Activated B cell treated with CpG ODN at 0.5 μM for 24 hours (primary cell): ENCODE measurements around the gene FMO2. TPM values are rescaled to one million over a fixed set of nuclear protein-coding genes. Genes with fewer than 3 reads are reported as not detected.

Experiments used
- ATAC-seq: fragments of 200-7000 bp; cut with Tn5 transposase; one replicate; pipeline ENCODE4 v1.10.0; 2021; ENCODE audit warnings: low read depth, mild to moderate bottlenecking, moderate library complexity
- CTCF ChIA-PET: fragments of 350-600 bp; sonication (Branson Sonifier 250); formaldehyde crosslinking; loops from one replicate; lab custom pipeline; 2021; ENCODE audit warnings: antibody characterized with exemption; lab: Charles Lee
- POLR2A ChIA-PET: fragments of 350-600 bp; sonication (Branson Sonifier 250); formaldehyde crosslinking; loops from one replicate; lab custom pipeline; 2021; ENCODE audit warnings: antibody characterized with exemption; lab: Charles Lee
- DNase-seq: peaks from one replicate; pipeline ENCODE4 v3.0.0; 2022
- H3K27ac Mint-ChIP-seq: one replicate; pipeline ENCODE4 v1.8.0; 2020; ENCODE audit warnings: mixed read lengths
- H3K27me3 Mint-ChIP-seq: one replicate; pipeline ENCODE4 v1.8.0; 2021; ENCODE audit warnings: mixed read lengths
- H3K36me3 Mint-ChIP-seq: one replicate; pipeline ENCODE4 v1.8.0; 2021; ENCODE audit warnings: low read depth, mixed read lengths
- H3K4me1 Mint-ChIP-seq: one replicate; pipeline ENCODE4 v1.8.0; 2021; ENCODE audit warnings: mixed read lengths
- H3K4me3 Mint-ChIP-seq: one replicate; pipeline ENCODE4 v1.8.0; 2020; ENCODE audit warnings: mild to moderate bottlenecking, mixed read lengths
- H3K9me3 Mint-ChIP-seq: one replicate; pipeline ENCODE4 v1.8.0; 2020; ENCODE audit warnings: mixed read lengths
- intact Hi-C: fragments of 100-400 bp; cut with micrococcal nuclease; formaldehyde crosslinking; loops from one replicate; pipeline ENCODE4 v1.15.1; 2024
- total RNA-seq: library from RNA; stranded (reverse); gene quantifications from 2 replicates; pipeline ENCODE4 v1.2.3, GENCODE V29; 2022
- TF ChIP-seq, protein P1 (sequence below): fragments of 200-600 bp; IDR thresholded peaks from one replicate; pipeline ENCODE4 v1.8.0; 2022; ENCODE audit warnings: antibody characterized with exemption, mild to moderate bottlenecking

Gene FMO2
- total RNA-seq, 1 donor from 2014 or later: not detected

DNA sequence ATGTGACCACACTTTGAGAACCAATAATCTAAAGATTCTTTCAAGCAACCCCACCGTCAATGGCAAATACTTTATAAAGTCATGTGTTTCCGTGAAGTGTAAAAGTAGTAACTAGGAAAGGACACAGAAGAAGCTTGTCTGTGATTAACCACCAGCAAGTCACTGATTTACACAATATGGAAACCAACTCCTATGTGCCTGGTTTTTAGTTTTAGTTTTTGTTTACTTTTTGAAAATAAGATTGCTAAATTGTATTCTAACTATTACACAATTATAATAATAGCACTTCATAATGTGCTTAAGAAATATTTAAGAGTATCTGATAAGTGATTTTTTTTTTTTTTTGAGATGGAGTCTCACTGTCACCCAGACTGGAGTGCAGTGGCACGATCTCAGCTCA is 13.0 kb downstream of the FMO2 start:
- intact Hi-C loops: no loop called here
- ATAC-seq (no peak), DNase-seq (no peak)
- CTCF ChIA-PET: no interaction called here
- H3K9me3 Mint-ChIP-seq: no peaks in the 10 kb centered on the region
- H3K4me1 Mint-ChIP-seq: no peaks in the 10 kb centered on the region
- no peak overlapping the region for H3K27ac Mint-ChIP-seq
- POLR2A ChIA-PET: no interaction called here
- TF ChIP-seq, protein P1, sequence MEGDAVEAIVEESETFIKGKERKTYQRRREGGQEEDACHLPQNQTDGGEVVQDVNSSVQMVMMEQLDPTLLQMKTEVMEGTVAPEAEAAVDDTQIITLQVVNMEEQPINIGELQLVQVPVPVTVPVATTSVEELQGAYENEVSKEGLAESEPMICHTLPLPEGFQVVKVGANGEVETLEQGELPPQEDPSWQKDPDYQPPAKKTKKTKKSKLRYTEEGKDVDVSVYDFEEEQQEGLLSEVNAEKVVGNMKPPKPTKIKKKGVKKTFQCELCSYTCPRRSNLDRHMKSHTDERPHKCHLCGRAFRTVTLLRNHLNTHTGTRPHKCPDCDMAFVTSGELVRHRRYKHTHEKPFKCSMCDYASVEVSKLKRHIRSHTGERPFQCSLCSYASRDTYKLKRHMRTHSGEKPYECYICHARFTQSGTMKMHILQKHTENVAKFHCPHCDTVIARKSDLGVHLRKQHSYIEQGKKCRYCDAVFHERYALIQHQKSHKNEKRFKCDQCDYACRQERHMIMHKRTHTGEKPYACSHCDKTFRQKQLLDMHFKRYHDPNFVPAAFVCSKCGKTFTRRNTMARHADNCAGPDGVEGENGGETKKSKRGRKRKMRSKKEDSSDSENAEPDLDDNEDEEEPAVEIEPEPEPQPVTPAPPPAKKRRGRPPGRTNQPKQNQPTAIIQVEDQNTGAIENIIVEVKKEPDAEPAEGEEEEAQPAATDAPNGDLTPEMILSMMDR: no peak
- no peaks in the 10 kb centered on the region for H3K36me3 Mint-ChIP-seq
- H3K4me3 Mint-ChIP-seq: no peak overlapping the region
- H3K27me3 Mint-ChIP-seq: peaks cover 3% of the 10 kb centered on the region

DNA sequence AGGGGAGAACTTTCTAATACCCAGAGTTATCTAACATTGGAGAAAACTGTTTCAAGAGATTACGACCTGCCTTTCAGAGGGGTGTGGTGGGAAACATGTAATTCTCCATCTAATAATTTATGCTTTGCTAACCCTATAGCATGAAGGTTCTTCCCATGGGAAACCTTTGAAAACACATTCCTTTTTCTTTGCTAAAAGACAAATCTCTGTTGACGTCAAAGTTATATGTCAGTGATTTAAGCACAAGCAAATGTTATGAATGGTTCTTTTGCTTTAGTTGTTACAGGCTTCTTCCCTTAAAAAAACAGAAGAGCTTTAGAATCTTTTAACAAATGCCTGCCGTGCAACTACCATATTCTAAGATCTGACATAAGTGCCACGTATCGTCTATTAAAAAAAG is 19.2 kb downstream of the FMO2 start:
- Mint-ChIP-seq H3K4me1 (no peaks in the 10 kb centered on the region), H3K4me3 (no peak overlapping the region), H3K9me3 (no peaks in the 10 kb centered on the region), H3K27me3 (peaks cover 11% of the 10 kb centered on the region), H3K36me3 (no peaks in the 10 kb centered on the region), H3K27ac (no peak overlapping the region)
- ChIA-PET POLR2A (no interaction called here), CTCF (no interaction called here)
- ATAC-seq (no peak), DNase-seq (no peak)
- intact Hi-C loops: no loop called here
- TF ChIP-seq, protein P1: no peak

DNA sequence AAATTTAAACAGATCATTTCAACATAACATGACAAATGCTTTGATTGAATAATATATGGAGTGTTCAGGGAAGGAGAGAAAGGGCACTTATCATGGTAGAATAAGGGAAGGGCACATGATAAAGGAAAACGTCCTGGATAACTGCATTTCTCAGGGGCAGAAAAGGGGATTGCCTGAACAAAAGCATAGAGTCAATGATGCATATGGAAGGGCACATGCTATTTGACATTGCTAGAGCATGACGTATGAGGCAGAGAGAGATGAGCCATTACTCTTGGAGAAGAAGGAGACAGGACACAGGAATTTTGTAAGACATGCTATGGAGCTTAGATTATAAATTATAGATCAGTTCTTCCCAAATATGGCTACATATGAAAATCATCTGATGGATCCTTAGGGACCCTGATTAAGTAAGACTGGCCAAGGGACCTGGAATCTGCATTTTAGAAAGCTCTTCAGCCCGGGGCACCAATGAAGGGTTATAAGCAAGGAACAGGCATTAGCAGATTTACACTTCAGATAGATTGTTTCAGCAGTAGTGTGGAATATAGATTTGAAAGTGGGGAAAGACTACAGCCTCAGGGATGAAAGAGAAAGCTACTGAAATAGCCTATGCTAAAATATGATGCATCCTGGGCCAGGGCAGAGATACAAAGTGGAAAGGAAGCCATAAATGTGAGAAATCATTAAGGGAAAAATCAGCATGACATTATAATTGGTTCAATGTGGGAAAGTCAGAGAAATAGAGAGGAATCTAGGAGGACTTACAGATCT is 21.3 kb downstream of the FMO2 start:
- Mint-ChIP-seq H3K27ac (no peak overlapping the region), H3K4me1 (no peaks in the 10 kb centered on the region), H3K9me3 (no peaks in the 10 kb centered on the region), H3K36me3 (no peaks in the 10 kb centered on the region), H3K27me3 (peaks cover 11% of the 10 kb centered on the region), H3K4me3 (no peak overlapping the region)
- ChIA-PET CTCF (no interaction called here), POLR2A (no interaction called here)
- DNase-seq (no peak), ATAC-seq (no peak)
- intact Hi-C loops: no loop called here
- TF ChIP-seq, protein P1: no peak

DNA sequence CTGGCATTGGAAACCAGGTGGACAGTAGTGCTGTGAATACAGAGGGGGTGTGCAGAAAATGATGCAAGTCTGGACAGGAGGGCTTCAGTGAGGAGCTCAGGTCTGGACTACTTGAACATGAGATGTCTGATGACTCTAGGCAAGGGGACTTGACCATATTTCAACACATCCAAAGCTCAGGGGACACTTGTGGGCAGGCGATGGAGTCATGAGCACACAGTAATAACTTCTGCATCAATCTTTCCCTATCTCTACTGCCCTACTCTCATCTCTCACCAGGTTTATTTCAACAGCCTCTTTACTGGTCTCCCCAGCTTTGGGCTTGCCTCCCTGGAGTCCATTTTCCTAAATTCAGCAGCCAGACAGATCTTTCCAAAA is 21.9 kb downstream of the FMO2 start:
- Mint-ChIP-seq H3K27me3 (peaks cover 8% of the 10 kb centered on the region), H3K4me1 (no peaks in the 10 kb centered on the region), H3K4me3 (no peak overlapping the region), H3K27ac (no peak overlapping the region), H3K36me3 (no peaks in the 10 kb centered on the region), H3K9me3 (no peaks in the 10 kb centered on the region)
- TF ChIP-seq, protein P1: no peak
- ChIA-PET POLR2A (no interaction called here), CTCF (no interaction called here)
- DNase-seq (no peak), ATAC-seq (no peak)
- intact Hi-C loops: no loop called here

DNA sequence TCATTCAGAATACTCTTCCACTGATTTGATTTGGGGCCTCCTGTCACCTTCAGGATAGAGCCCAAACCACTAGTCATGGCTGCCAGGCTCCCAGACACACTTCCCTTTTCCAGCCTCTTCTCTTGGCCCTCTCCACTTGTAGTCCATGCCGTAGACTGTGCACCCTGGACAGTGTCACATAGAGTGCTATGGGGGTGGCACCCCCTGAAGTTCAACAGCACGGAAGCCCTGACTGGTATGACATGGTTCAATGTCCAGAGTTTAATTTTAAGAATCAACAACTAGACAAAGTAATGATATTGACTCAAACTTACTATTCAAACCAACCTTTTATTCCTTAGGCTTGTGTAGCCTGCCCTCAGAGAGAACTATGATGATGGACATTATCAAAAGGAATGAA is 22.3 kb downstream of the FMO2 start:
- H3K27ac Mint-ChIP-seq: no peak overlapping the region
- CTCF ChIA-PET: no interaction called here
- no peaks in the 10 kb centered on the region for H3K4me1 Mint-ChIP-seq
- H3K27me3 Mint-ChIP-seq: peaks cover 8% of the 10 kb centered on the region
- DNase-seq (no peak), ATAC-seq (no peak)
- TF ChIP-seq, protein P1: no peak
- H3K36me3 Mint-ChIP-seq: no peaks in the 10 kb centered on the region
- no peaks in the 10 kb centered on the region for H3K9me3 Mint-ChIP-seq
- intact Hi-C loops: no loop called here
- POLR2A ChIA-PET: no interaction called here
- no peak overlapping the region for H3K4me3 Mint-ChIP-seq
